HCT116 (cell line): Measurements from ENCODE around the gene PFDN2.

Experiments
- CBX3 ChIP-seq: IDR thresholded peaks from 2 replicates; pipeline ENCODE4 v1.6.1; 2012; ENCODE audit warnings: low read depth
- CEBPB ChIP-seq: IDR thresholded peaks from 2 replicates; pipeline ENCODE4 v1.6.1; 2012; ENCODE audit warnings: low read depth
- CTCF ChIP-seq, 3 experiments: fragments of 200-600 bp in 1 of 3; sonication (generic) in 1 of 3; IDR thresholded peaks in 2 of 3; conservative IDR thresholded peaks in 1 of 3; 2 replicates each; pipeline ENCODE4 v1.5.1; 2012 to 2017; ENCODE audit warnings: low read depth in 2 of 3, low read length in 2 of 3, antibody characterized with exemption in 1 of 3, borderline replicate concordance in 1 of 3, control low read depth in 1 of 3, mild to moderate bottlenecking in 1 of 3, mixed read lengths in 1 of 3, mixed run types in 1 of 3, moderate library complexity in 1 of 3; ENCODE audit not compliant: insufficient read depth in 1 of 3
- JUND ChIP-seq: IDR thresholded peaks from 2 replicates; pipeline ENCODE4 v1.6.1; 2012
- MAX ChIP-seq: IDR thresholded peaks from 2 replicates; pipeline ENCODE4 v1.6.1; 2012
- SRF ChIP-seq: IDR thresholded peaks from 2 replicates; pipeline ENCODE4 v1.6.1; 2012; ENCODE audit warnings: low read depth
- TCF7L2 ChIP-seq: IDR thresholded peaks from 2 replicates; pipeline ENCODE4 v1.7.0; 2011; ENCODE audit warnings: borderline replicate concordance, inconsistent platforms; ENCODE audit not compliant: insufficient read depth, insufficient read length; ENCODE audit errors: extremely low read depth
- ZNF274 ChIP-seq: fragments of 200-500 bp; sonication (Bioruptor generic); IDR thresholded peaks from 2 replicates; pipeline ENCODE4 v1.6.1; 2014; ENCODE audit warnings: mild to moderate bottlenecking, low read depth, low read length, inconsistent platforms

GRCh38 chr1:161072751-161073449, 44.9 kb downstream of the PFDN2 start:
- TF ChIP-seq CTCF (IDR thresholded peaks at IDR 0.05 in 2 of 3, conservative IDR thresholded peaks at IDR 0.05 in 1 of 3; ENCODE audit: borderline replicate concordance in 1 of 3, insufficient read depth in 1 of 3, low read depth in 2 of 3, low read length in 2 of 3) (no peak), TCF7L2 (no peak), CEBPB (no peak), JUND (no peak), CBX3 (no peak), ZNF274 (no peak), SRF (no peak), MAX (no peak)
